Stimulated activated CD8-positive, alpha-beta memory T cell treated with anti-CD3 and anti-CD28 coated beads, Interleukin-2, amount 100 ng/mL, for 1 hour (primary cell): ENCODE data around the gene MYLK2.

Experiments used
- DNase-seq, 2 donors: peaks; one replicate each; pipeline ENCODE4 v3.0.0-alpha.2; 2020; ENCODE audit warnings: low read depth in 2 of 2

Gene MYLK2

DNA sequence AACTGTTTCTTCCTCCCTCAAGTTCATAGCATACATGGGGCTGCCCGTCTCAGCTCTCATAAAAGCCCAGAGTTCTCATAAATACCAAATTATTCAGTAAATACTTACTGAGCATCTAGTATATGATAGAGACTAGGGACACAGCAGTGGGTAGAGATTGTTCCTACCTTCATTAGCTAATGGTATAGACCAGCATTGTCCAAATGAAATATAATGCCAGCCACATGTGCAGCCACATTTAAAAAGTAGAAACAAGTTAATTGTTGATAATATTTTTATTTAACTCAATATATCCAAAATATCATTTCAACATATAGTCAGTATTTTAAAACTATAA lies 52.4 kb downstream of the MYLK2 start:
- DNase-seq, result no peak

- no peak for DNase-seq
Observed at GRCh38 chr20:31872406-31872805, 53.2 kb downstream of the MYLK2 start.

DNA sequence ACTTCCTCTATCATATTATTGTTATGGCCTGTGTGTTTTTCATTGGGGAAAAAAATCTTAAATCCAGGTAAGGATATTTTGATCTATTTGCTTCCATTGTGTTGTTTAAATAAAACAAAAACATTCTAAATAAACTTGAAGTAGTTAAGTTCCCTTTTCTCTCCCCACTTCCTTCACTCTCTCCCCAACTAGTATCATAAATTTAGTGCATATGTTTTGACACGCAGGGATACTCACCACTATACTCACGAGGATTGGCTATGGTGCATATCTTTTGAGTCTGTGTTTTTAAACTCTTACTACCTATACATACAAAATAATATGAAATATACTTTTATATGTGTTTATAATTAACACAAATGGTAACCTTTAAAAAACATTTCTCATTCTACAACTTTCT lies 56.5 kb downstream of the MYLK2 start:
- DNase-seq, result no peak

- no peak for DNase-seq
Observed at GRCh38 chr20:31877684-31878083, 58.5 kb downstream of the MYLK2 start.

DNA sequence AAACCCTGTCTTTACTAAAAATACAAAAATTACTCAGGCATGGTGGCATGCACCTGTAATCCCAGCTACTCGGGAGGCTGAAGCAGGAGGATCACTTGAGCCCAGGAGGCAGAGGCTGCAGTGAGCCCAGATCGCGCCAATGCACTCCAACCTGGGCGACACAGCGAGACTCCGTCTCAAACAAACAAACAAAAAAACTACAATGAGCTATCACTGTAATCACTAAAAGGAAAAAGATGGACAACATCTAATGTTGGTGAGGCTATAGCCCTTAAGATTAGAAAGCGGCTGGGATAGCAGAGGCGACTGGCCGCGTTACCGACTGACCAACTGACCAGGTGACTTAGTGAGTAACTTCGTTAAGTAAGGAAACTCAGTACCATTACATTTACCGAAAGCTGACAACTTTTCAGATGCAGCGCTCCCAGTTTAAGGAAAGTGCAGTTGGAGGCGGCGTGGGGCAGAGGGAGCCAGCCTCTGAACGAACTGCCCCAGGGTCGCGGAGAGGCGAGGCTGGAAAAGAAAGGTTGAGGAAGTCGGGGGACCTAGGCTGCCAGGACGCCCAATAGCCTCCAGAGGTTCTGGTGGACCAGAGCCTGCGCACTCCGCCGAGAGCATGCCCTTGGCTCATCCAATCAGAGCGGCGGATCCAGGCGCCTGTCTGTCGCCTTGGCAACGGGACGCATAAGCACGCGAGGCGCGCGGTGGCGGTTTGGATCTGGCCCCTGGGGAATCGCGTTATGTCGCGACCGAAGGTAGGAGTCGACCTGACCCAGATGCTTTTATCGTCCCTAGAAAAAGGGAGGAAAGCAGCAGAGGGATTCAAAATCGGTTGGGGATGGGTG lies 60.2 kb downstream of the MYLK2 start:
- DNase-seq, result peak; percentile 46 to 63

DNA sequence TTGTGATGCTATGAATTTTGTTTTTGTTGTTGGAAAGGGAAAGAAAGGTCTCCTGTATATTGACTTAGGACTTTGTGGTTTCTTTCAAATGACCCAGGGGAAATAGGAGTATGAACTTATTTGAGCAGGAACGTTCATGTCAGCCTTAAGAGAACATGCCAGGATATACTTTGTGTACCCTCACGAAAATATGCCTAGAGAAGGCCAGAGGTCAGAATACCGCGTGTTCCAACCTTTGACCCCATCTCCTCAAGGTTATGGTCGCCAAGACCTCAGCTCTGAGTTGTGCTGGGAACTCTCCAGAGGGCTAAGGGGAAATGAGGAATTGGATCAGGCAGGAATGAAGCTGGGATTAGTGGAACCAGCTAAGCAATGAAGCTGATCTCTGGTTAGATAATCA lies 62.8 kb downstream of the MYLK2 start:
- no peak for DNase-seq

- no peak for DNase-seq
Observed at GRCh38 chr20:31883829-31884228, 64.7 kb downstream of the MYLK2 start.
